PFSK-1 (cell line): ENCODE data around the gene ESYT3.

Experiments
- FOXP2 ChIP-seq: optimal IDR thresholded peaks from 2 replicates; pipeline ENCODE3; 2011; ENCODE audit warnings: borderline replicate concordance, control low read depth, inconsistent platforms; ENCODE audit not compliant: insufficient read depth; ENCODE audit errors: extremely low read length, extremely low read depth
- POLR2AphosphoS5 ChIP-seq: IDR thresholded peaks from 2 replicates; pipeline ENCODE4 v1.6.1; 2012; ENCODE audit warnings: low read depth, mild to moderate bottlenecking, control low read depth, low read length, moderate library complexity
- REST ChIP-seq, 2 experiments: IDR thresholded peaks; 2 replicates each; pipeline versions ENCODE4 v1.6.1 to v1.8.0; 2011 to 2012; ENCODE audit warnings: low read depth in 2 of 2, low read length in 2 of 2, control low read depth in 1 of 2, inconsistent platforms in 1 of 2, mild to moderate bottlenecking in 1 of 2, moderate library complexity in 1 of 2; ENCODE audit not compliant: insufficient read depth in 1 of 2
- SIN3A ChIP-seq: IDR thresholded peaks from 2 replicates; pipeline ENCODE4 v1.6.1; 2012; ENCODE audit warnings: mild to moderate bottlenecking, low read length, moderate library complexity, borderline replicate concordance; ENCODE audit not compliant: insufficient read depth
- TAF1 ChIP-seq: IDR thresholded peaks from 2 replicates; pipeline ENCODE4 v1.6.1; 2012; ENCODE audit warnings: low read length, control low read depth, borderline replicate concordance; ENCODE audit not compliant: insufficient read depth

DNA sequence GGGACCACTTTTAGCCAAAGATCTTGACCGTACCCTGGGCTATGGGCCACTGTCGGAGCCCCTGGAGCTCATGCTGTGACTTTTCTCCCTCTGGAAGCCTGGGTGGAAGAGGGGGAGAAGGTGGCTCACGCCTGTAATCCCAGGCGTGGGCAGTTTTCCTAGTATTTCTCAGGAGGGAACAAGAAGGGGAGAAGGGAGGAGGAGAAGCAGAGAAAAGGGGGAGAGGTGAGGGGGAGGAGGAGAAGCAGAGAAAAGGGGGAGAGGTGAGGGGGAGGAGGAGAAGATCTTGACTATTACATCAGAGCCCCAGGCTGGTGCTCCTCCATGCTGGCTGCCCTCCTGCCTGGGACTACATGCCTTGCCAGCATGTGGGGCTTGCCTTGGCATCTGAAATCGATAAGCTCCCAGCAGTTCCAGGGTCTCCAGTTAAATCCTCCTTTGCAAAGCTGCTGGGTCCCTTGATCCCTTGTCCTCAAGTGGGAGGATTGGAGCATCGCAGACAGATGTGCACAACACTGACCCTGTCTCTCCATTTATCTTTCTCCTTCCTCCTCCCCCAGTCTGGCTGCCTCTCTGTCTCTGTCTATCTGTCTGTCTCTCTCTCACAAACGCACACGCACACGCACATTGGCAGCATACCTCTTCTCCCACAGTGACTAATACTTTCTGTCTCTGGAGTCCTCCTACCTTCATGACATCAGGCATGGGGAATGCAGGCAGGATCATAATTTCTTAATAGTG is 44.4 kb upstream of the ESYT3 start:
- no peak for TF ChIP-seq POLR2AphosphoS5
- no peak for TF ChIP-seq SIN3A
- TF ChIP-seq REST (IDR thresholded peaks at IDR 0.05; ENCODE audit: insufficient read depth in 1 of 2, low read depth in 2 of 2, low read length in 2 of 2), result no peak
- no peak for TF ChIP-seq TAF1
- TF ChIP-seq FOXP2, result no peak
